Measurements from ENCODE around the gene U2AF1L4. TPM values are rescaled to one million over a fixed set of nuclear protein-coding genes. Genes with fewer than 3 reads are reported as not detected.

The U2AF1L4 gene
- total and polyA plus RNA-seq, 2 donors (not counting 3 experiments of a cell fraction or from before 2014, with no cell fraction given), result 5.6 to 13.5 TPM

DNA sequence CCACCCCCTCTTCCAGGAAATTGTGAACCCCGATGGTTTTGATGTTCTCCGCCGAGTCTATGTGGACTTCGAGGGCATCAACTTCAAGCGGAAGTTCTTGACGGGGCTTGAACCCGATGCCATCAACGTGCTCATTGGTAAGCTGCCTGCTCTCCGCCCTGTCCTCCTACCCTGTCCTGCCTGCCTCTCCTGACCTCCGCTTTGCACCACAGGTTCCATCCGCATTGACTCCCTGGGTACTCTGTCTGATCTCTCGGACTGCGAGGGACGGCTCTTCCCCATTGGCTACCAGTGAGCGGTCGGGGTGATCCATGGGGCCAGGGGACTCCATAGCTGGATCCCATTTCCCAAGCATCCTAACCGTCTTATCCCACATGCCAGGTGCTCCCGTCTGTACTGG lies 14.9 kb downstream of the U2AF1L4 start:
- Histone ChIP-seq H3K9me1 (replicated peaks; ENCODE audit: control insufficient read depth, extremely low read depth, insufficient read depth, low read length) (no peaks in the 10 kb centered on the region), H3K79me2 (ENCODE audit: control insufficient read depth, insufficient read depth, low read length) (no peaks in the 10 kb centered on the region), H3K36me3 (ENCODE audit: control insufficient read depth in 2 of 2, extremely low read depth in 1 of 2, insufficient read depth in 2 of 2, low read length in 2 of 2) (peaks cover 20 to 76% of the 10 kb centered on the region in 2 experiments), H3K9ac (replicated peaks; ENCODE audit: extremely low read depth, insufficient read depth, low read length) (no peak overlapping the region), H4K20me1 (replicated peaks; ENCODE audit: control insufficient read depth, extremely low read depth, insufficient read depth, low read length) (no peaks in the 10 kb centered on the region), H3K4me3 (replicated peaks in 1 of 3; ENCODE audit: insufficient read depth in 1 of 3, low read depth in 1 of 3, low read length in 3 of 3) (no peak overlapping the region), H2AFZ (ENCODE audit: low read depth, low read length) (no peak overlapping the region), H3K4me2 (ENCODE audit: insufficient read depth, low read length) (no peak overlapping the region), H3K27me3 (ENCODE audit: control insufficient read depth in 2 of 2, insufficient read depth in 2 of 2, low read length in 2 of 2) (no peaks in the 10 kb centered on the region), H3K27ac (ENCODE audit: insufficient read depth, low read depth, low read length) (no peak overlapping the region), H3K9me3 (replicated peaks; ENCODE audit: control insufficient read depth, insufficient read depth, low read length) (no peaks in the 10 kb centered on the region), H3K4me1 (ENCODE audit: control insufficient read depth, extremely low read depth, insufficient read depth, low read length) (no peaks in the 10 kb centered on the region)
- FAIRE-seq, result no peak
- CTCF ChIA-PET, result no interaction called here
- no peak for DNase-seq (ENCODE audit: low read depth, low spot score)
- TSS peak; percentile 4 for BruUV-seq (replicated peaks)
- dilution Hi-C loops (cut with MboI; ENCODE audit: extremely low pct_ligation_motif_present, low sequenced_read_pairs) (no loop called here), intact Hi-C loops (cut with micrococcal nuclease) (no loop called here)
- POLR2A ChIA-PET, result no interaction called here
- TF ChIP-seq POLR2A (IDR thresholded peaks at IDR 0.05; ENCODE audit: low read depth, low read length) (no peak), FOS (IDR thresholded peaks at IDR 0.05; ENCODE audit: borderline replicate concordance, insufficient read depth, low read length) (no peak), EZH2 (IDR thresholded peaks at IDR 0.05; ENCODE audit: borderline replicate concordance, low read depth, low read length, severe bottlenecking) (no peak), GATA2 (IDR thresholded peaks at IDR 0.05; ENCODE audit: insufficient read depth, insufficient read length, low read depth, low read length) (no peak)
- TF ChIP-seq, protein P1, sequence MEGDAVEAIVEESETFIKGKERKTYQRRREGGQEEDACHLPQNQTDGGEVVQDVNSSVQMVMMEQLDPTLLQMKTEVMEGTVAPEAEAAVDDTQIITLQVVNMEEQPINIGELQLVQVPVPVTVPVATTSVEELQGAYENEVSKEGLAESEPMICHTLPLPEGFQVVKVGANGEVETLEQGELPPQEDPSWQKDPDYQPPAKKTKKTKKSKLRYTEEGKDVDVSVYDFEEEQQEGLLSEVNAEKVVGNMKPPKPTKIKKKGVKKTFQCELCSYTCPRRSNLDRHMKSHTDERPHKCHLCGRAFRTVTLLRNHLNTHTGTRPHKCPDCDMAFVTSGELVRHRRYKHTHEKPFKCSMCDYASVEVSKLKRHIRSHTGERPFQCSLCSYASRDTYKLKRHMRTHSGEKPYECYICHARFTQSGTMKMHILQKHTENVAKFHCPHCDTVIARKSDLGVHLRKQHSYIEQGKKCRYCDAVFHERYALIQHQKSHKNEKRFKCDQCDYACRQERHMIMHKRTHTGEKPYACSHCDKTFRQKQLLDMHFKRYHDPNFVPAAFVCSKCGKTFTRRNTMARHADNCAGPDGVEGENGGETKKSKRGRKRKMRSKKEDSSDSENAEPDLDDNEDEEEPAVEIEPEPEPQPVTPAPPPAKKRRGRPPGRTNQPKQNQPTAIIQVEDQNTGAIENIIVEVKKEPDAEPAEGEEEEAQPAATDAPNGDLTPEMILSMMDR (IDR thresholded peaks at IDR 0.05; ENCODE audit: extremely low read depth in 1 of 2, insufficient read depth in 1 of 2, low read depth in 1 of 2, low read length in 2 of 2), result no peak

DNA sequence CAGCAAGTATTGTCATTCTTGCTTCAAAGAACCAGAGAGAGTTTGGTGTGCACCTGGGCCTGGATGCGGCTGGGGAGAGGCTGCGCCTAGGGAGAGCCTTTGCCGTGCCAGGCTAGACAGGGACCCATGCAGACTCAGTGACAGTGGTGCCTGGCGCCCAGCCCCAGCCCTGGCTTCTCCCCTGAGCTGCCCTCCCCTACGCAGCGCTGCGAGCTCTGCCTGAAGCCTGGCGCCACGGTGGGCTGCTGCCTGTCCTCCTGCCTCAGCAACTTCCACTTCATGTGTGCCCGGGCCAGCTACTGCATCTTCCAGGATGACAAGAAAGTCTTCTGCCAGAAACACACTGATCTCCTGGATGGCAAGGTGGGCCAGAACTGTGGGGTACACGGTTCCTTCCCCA lies 15.5 kb downstream of the U2AF1L4 start:
- no peak overlapping the region for H3K4me2 ChIP-seq (ENCODE audit: insufficient read depth, low read length)
- no peak overlapping the region for H3K27ac ChIP-seq (ENCODE audit: insufficient read depth, low read depth, low read length)
- no peaks in the 10 kb centered on the region for H3K27me3 ChIP-seq (ENCODE audit: control insufficient read depth in 2 of 2, insufficient read depth in 2 of 2, low read length in 2 of 2)
- no peak overlapping the region for H3K4me3 ChIP-seq (replicated peaks in 1 of 3; ENCODE audit: insufficient read depth in 1 of 3, low read depth in 1 of 3, low read length in 3 of 3)
- no peaks in the 10 kb centered on the region for H4K20me1 ChIP-seq (replicated peaks; ENCODE audit: control insufficient read depth, extremely low read depth, insufficient read depth, low read length)
- H3K79me2 ChIP-seq (ENCODE audit: control insufficient read depth, insufficient read depth, low read length), result no peaks in the 10 kb centered on the region
- H3K9me3 ChIP-seq (replicated peaks; ENCODE audit: control insufficient read depth, insufficient read depth, low read length), result no peaks in the 10 kb centered on the region
- ChIA-PET POLR2A (no interaction called here), CTCF (no interaction called here)
- no peaks in the 10 kb centered on the region for H3K4me1 ChIP-seq (ENCODE audit: control insufficient read depth, extremely low read depth, insufficient read depth, low read length)
- intact Hi-C loops (cut with micrococcal nuclease), result no loop called here
- dilution Hi-C loops (cut with MboI; ENCODE audit: extremely low pct_ligation_motif_present, low sequenced_read_pairs), result no loop called here
- DNase-seq (ENCODE audit: low read depth, low spot score), result no peak
- no peak overlapping the region for H3K9ac ChIP-seq (replicated peaks; ENCODE audit: extremely low read depth, insufficient read depth, low read length)
- FAIRE-seq, result no peak
- no peaks in the 10 kb centered on the region for H3K9me1 ChIP-seq (replicated peaks; ENCODE audit: control insufficient read depth, extremely low read depth, insufficient read depth, low read length)
- TF ChIP-seq, protein P2, sequence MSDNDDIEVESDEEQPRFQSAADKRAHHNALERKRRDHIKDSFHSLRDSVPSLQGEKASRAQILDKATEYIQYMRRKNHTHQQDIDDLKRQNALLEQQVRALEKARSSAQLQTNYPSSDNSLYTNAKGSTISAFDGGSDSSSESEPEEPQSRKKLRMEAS (IDR thresholded peaks at IDR 0.05; ENCODE audit: insufficient read depth, insufficient read length), result no peak
- TF ChIP-seq GATA2 (IDR thresholded peaks at IDR 0.05; ENCODE audit: insufficient read depth, insufficient read length, low read depth, low read length) (no peak), POLR2A (IDR thresholded peaks at IDR 0.05; ENCODE audit: low read depth, low read length) (no peak), FOS (IDR thresholded peaks at IDR 0.05; ENCODE audit: borderline replicate concordance, insufficient read depth, low read length) (no peak), POLR2AphosphoS5 (IDR thresholded peaks at IDR 0.05; ENCODE audit: insufficient read depth, low read depth, low read length) (no peak), EZH2 (IDR thresholded peaks at IDR 0.05; ENCODE audit: borderline replicate concordance, low read depth, low read length, severe bottlenecking) (no peak), JUN (IDR thresholded peaks at IDR 0.05; ENCODE audit: borderline replicate concordance, insufficient read depth, insufficient read length, low read depth) (no peak), MYC (IDR thresholded peaks at IDR 0.05; ENCODE audit: low read depth, low read length) (no peak)
- TF ChIP-seq, protein P1 (IDR thresholded peaks at IDR 0.05; ENCODE audit: extremely low read depth in 1 of 2, insufficient read depth in 1 of 2, low read depth in 1 of 2, low read length in 2 of 2), result no peak
- no peak overlapping the region for H2AFZ ChIP-seq (ENCODE audit: low read depth, low read length)
- H3K36me3 ChIP-seq (ENCODE audit: control insufficient read depth in 2 of 2, extremely low read depth in 1 of 2, insufficient read depth in 2 of 2, low read length in 2 of 2), result peaks cover 23 to 76% of the 10 kb centered on the region in 2 experiments
- no TSS peak for BruUV-seq (replicated peaks)
